ENCODE measurements around the gene TCEAL6.

- TF ChIP-seq, protein P1, sequence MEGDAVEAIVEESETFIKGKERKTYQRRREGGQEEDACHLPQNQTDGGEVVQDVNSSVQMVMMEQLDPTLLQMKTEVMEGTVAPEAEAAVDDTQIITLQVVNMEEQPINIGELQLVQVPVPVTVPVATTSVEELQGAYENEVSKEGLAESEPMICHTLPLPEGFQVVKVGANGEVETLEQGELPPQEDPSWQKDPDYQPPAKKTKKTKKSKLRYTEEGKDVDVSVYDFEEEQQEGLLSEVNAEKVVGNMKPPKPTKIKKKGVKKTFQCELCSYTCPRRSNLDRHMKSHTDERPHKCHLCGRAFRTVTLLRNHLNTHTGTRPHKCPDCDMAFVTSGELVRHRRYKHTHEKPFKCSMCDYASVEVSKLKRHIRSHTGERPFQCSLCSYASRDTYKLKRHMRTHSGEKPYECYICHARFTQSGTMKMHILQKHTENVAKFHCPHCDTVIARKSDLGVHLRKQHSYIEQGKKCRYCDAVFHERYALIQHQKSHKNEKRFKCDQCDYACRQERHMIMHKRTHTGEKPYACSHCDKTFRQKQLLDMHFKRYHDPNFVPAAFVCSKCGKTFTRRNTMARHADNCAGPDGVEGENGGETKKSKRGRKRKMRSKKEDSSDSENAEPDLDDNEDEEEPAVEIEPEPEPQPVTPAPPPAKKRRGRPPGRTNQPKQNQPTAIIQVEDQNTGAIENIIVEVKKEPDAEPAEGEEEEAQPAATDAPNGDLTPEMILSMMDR (IDR thresholded peaks at IDR 0.05; ENCODE audit: low read length), result no peak
- no peak for TF ChIP-seq EZH2 (optimal IDR thresholded peaks at IDR 0.05; ENCODE audit: low read depth, low read length)
These were observed 12.9 kb upstream of the TCEAL6 start for GRCh38 chrX:102154900-102155805.

Measured in MM.1S (cell line).